Esophagus muscularis mucosa (tissue), 4 donors: ENCODE measurements around the gene GNL2.

ENCODE experiments used
- CTCF ChIP-seq, 3 experiments: fragments of 200-600 bp in 2 of 3; fragments of 450-650 bp in 1 of 3; sonication (generic) in 2 of 3; IDR thresholded peaks; one replicate each; pipeline ENCODE4 v1.5.1; 2017 to 2019; ENCODE audit warnings: antibody characterized with exemption in 3 of 3, mild to moderate bottlenecking in 2 of 3, moderate library complexity in 1 of 3
- EP300 ChIP-seq: sonication (generic); formaldehyde crosslinking; IDR thresholded peaks from one replicate; pipeline ENCODE4 v1.6.1; 2017; ENCODE audit warnings: antibody characterized with exemption
- POLR2A ChIP-seq: fragments of 450-650 bp; IDR thresholded peaks from one replicate; pipeline ENCODE4 v1.6.1; 2017; ENCODE audit warnings: antibody characterized with exemption, moderate library complexity, mild to moderate bottlenecking, low read depth
- POLR2AphosphoS5 ChIP-seq, 2 donors: sonication (generic); formaldehyde crosslinking; IDR thresholded peaks; one replicate each; pipeline ENCODE4 v1.6.1; 2017; ENCODE audit warnings: antibody characterized with exemption in 2 of 2

DNA sequence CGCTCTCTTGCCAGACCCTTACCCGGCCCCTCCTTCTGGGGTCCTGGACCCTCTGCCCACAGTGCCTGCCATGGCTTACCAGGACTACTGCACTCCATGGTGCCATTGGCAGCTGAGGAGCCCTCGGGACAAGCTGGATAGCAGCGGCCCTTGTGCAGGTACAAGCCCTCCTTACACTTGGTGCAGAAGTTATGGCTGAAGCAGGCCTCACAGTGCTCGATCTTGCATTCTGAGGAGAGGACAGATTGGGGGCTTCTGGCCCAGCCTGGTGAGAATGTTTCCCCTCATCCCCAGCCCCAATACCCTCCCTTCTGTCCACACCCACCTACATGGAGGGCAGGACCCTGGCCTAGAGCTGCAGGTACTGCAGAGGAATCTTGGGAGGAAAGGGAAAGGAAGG, 18.4 kb upstream of the GNL2 start:
- TF ChIP-seq CTCF (IDR thresholded peaks at IDR 0.05): no peak
- no peak for TF ChIP-seq POLR2AphosphoS5 (IDR thresholded peaks at IDR 0.05)
- no peak for TF ChIP-seq POLR2A
- TF ChIP-seq EP300: no peak
